SK-N-SH (cell line): ENCODE data around the gene ISLR. TPM values are rescaled to one million over a fixed set of nuclear protein-coding genes. Genes with fewer than 3 reads are reported as not detected.
A peak's percentile ranks its signal among the peaks of the same experiment; 100 is the strongest.

Experiments
- CTCF ChIA-PET: fragments of 300-600, 350-600 bp; formaldehyde crosslinking; extraction: SDS; loops from one replicate; lab custom pipeline; 2021; lab: Yijun Ruan, JAX
- POLR2A ChIA-PET: fragments of 350-600 bp; sonication (Branson Sonifier 250); formaldehyde crosslinking; extraction: SDS; loops from one replicate; lab custom pipeline; 2020; ENCODE audit warnings: antibody characterized with exemption, inconsistent platforms; lab: Yijun Ruan, JAX
- DNase-seq: peaks from one replicate; pipeline ENCODE4 v3.0.0; 2012
- H2AFZ ChIP-seq: fragments of 200-600 bp; sonication (generic); 2 replicates; pipeline ENCODE4 v1.8.1; 2016; ENCODE audit warnings: antibody characterized with exemption, mild to moderate bottlenecking, low read depth
- H3F3A ChIP-seq: fragments of 200-600 bp; sonication (generic); replicated peaks from 2 replicates; pipeline ENCODE3; 2016; ENCODE audit warnings: antibody characterized with exemption, mild to moderate bottlenecking; ENCODE audit not compliant: insufficient read depth
- H3K27ac ChIP-seq, 2 experiments: fragments of 200-500 bp in 1 of 2; fragments of 200-600 bp in 1 of 2; sonication (Bioruptor generic) in 1 of 2; sonication (generic), shearing (Covaris generic) in 1 of 2; 2 replicates each; pipeline versions ENCODE4 v1.5.1 to v1.6.1; 2014 to 2016; ENCODE audit warnings: low read depth in 2 of 2, inconsistent platforms in 1 of 2, low read length in 1 of 2, mild to moderate bottlenecking in 1 of 2, mixed read lengths in 1 of 2
- H3K27me3 ChIP-seq: fragments of 200-600 bp; sonication (generic), shearing (Covaris generic); 2 replicates; pipeline ENCODE4 v1.6.1; 2016; ENCODE audit warnings: mixed run types; ENCODE audit not compliant: insufficient read depth
- H3K36me3 ChIP-seq, 2 experiments: fragments of 200-500 bp in 1 of 2; fragments of 200-600 bp in 1 of 2; sonication (Bioruptor generic) in 1 of 2; sonication (generic) in 1 of 2; replicated peaks in 1 of 2; 2 replicates each; pipeline versions ENCODE3 to v1.5.1; 2014 to 2016; ENCODE audit warnings: low read length in 1 of 2, mild to moderate bottlenecking in 1 of 2; ENCODE audit not compliant: insufficient read depth in 2 of 2, control insufficient read depth in 1 of 2
- H3K4me1 ChIP-seq, 2 experiments: fragments of 200-500 bp in 1 of 2; fragments of 200-600 bp in 1 of 2; sonication (Bioruptor generic) in 1 of 2; sonication (generic), shearing (Covaris generic) in 1 of 2; 2 replicates each; pipeline versions ENCODE4 v1.5.1 to v1.6.1; 2014 to 2016; ENCODE audit warnings: low read depth in 1 of 2, low read length in 1 of 2, mixed run types in 1 of 2; ENCODE audit not compliant: insufficient read depth in 2 of 2, control insufficient read depth in 1 of 2
- H3K4me2 ChIP-seq: fragments of 200-600 bp; sonication (generic), shearing (Covaris generic); 2 replicates; pipeline ENCODE4 v1.6.1; 2017; ENCODE audit warnings: mixed run types
- H3K4me3 ChIP-seq, 2 experiments: fragments of 200-500 bp in 1 of 2; fragments of 200-600 bp in 1 of 2; sonication (Bioruptor generic) in 1 of 2; sonication (generic), shearing (Covaris generic) in 1 of 2; 2 replicates each; pipeline versions ENCODE4 v1.5.1 to v1.8.1; 2014 to 2016; ENCODE audit warnings: low read depth in 2 of 2, inconsistent platforms in 1 of 2, low read length in 1 of 2, mild to moderate bottlenecking in 1 of 2, mixed read lengths in 1 of 2, moderate library complexity in 1 of 2
- H3K79me2 ChIP-seq: fragments of 200-600 bp; sonication (generic); 2 replicates; pipeline ENCODE4 v1.8.1; 2017; ENCODE audit warnings: mild to moderate bottlenecking; ENCODE audit not compliant: insufficient read depth
- H3K9ac ChIP-seq: fragments of 200-600 bp; sonication (generic); 2 replicates; pipeline ENCODE4 v1.6.1; 2017; ENCODE audit warnings: mixed run types
- H3K9me2 ChIP-seq: fragments of 200-600 bp; sonication (generic); 2 replicates; pipeline ENCODE4 v1.6.1; 2017; ENCODE audit warnings: mixed run types
- H3K9me3 ChIP-seq: fragments of 200-600 bp; sonication (generic); 2 replicates; pipeline ENCODE4 v1.6.1; 2017; ENCODE audit warnings: mixed run types, mild to moderate bottlenecking, moderate library complexity
- H4K20me1 ChIP-seq: fragments of 200-600 bp; sonication (generic); 2 replicates; pipeline ENCODE4 v1.6.1; 2017; ENCODE audit warnings: mild to moderate bottlenecking, mixed run types; ENCODE audit not compliant: insufficient read depth
- FOSL2 ChIP-seq: IDR thresholded peaks from 2 replicates; pipeline ENCODE4 v1.4.0; 2012; ENCODE audit warnings: low read depth, mild to moderate bottlenecking, moderate library complexity, borderline replicate concordance
- JUND ChIP-seq: IDR thresholded peaks from 2 replicates; pipeline ENCODE4 v1.4.0; 2012
- MEF2A ChIP-seq: IDR thresholded peaks from 2 replicates; pipeline ENCODE4 v1.4.0; 2012; ENCODE audit warnings: low read depth, borderline replicate concordance
- NFIC ChIP-seq: IDR thresholded peaks from 2 replicates; pipeline ENCODE4 v1.4.0; 2012; ENCODE audit warnings: borderline replicate concordance
- RXRA ChIP-seq: IDR thresholded peaks from 2 replicates; pipeline ENCODE4 v1.4.0; 2012; ENCODE audit warnings: low read depth, mild to moderate bottlenecking, borderline replicate concordance
- TCF12 ChIP-seq: IDR thresholded peaks from 2 replicates; pipeline ENCODE4 v1.4.0; 2012
- TEAD4 ChIP-seq: IDR thresholded peaks from 2 replicates; pipeline ENCODE4 v1.4.0; 2012; ENCODE audit warnings: mild to moderate bottlenecking, borderline replicate concordance; ENCODE audit not compliant: insufficient read depth
- WGBS: methylation state at CpG from one replicate; pipeline ENCODE4 v1.1.6; 2017; ENCODE audit warnings: low lambda C conversion rate; 5-methylcytosine and 5-hydroxymethylcytosine counted together
- polyA plus RNA-seq, 3 experiments: library from polyadenylated mRNA; depleted of rRNA; stranded (reverse); fragments of >200 nt; gene quantifications; 2 replicates each; pipeline ENCODE4 v1.2.3, GENCODE V29; 2012
- small RNA-seq, 7 experiments: library from RNA; depleted of rRNA; stranded (forward); fragments of <200 nt; gene quantifications; one replicate each; pipeline ENCODE3, GENCODE V24; 2012
- TF ChIP-seq, protein P1 (sequence below): IDR thresholded peaks from 2 replicates; pipeline ENCODE4 v1.4.0; 2012; ENCODE audit warnings: low read depth, borderline replicate concordance
- TF ChIP-seq, protein P2 (sequence below): IDR thresholded peaks from 2 replicates; pipeline ENCODE4 v1.6.1; 2012; ENCODE audit warnings: mild to moderate bottlenecking, low read depth, low read length, moderate library complexity
- TF ChIP-seq, protein P3 (sequence below): fragments of 200-600 bp; sonication (generic); IDR thresholded peaks from 2 replicates; pipeline ENCODE4 v1.6.1; 2017; ENCODE audit warnings: antibody characterized with exemption, mild to moderate bottlenecking, moderate library complexity

ISLR gene
- polyA plus RNA-seq, 1 of the 3 experiments (the other 2 are of a cell fraction), result 7.3 TPM

GRCh38 chr15:74225928-74226327 is 52.4 kb downstream of the ISLR start:
- Histone ChIP-seq H3K9me3 (no peaks in the 10 kb centered on the region), H3K36me3 (no peaks in the 10 kb centered on the region), H3K9me2 (no peaks in the 10 kb centered on the region), H2AFZ (no peak overlapping the region), H3K27me3 (no peaks in the 10 kb centered on the region), H3K79me2 (no peaks in the 10 kb centered on the region), H4K20me1 (no peaks in the 10 kb centered on the region), H3K4me1 (peaks cover 48 to 97% of the 10 kb centered on the region in 2 experiments), H3F3A (peaks cover 11% of the 10 kb centered on the region), H3K9ac (no peak overlapping the region), H3K27ac (peak overlapping the region in 1 of 2 experiments; percentile 100; a peak in 2 of 4 replicates), H3K4me3 (no peak overlapping the region), H3K4me2 (no peak overlapping the region)
- CTCF ChIA-PET, result interaction anchor here (0.8 to 5.9 kb wide), 5 partner anchors 15 to 82 kb away, joined by 3 to 59 read pairs (median 4); partner anchors contain the start of gene STRA6
- no peak for TF ChIP-seq NFIC
- no peak for TF ChIP-seq JUND
- TF ChIP-seq, protein P1, sequence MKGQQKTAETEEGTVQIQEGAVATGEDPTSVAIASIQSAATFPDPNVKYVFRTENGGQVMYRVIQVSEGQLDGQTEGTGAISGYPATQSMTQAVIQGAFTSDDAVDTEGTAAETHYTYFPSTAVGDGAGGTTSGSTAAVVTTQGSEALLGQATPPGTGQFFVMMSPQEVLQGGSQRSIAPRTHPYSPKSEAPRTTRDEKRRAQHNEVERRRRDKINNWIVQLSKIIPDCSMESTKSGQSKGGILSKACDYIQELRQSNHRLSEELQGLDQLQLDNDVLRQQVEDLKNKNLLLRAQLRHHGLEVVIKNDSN, result no peak
- no peak for TF ChIP-seq FOSL2
- no peak for TF ChIP-seq TCF12
- no peak for TF ChIP-seq MEF2A
- no peak for TF ChIP-seq TEAD4
- TF ChIP-seq, protein P2, sequence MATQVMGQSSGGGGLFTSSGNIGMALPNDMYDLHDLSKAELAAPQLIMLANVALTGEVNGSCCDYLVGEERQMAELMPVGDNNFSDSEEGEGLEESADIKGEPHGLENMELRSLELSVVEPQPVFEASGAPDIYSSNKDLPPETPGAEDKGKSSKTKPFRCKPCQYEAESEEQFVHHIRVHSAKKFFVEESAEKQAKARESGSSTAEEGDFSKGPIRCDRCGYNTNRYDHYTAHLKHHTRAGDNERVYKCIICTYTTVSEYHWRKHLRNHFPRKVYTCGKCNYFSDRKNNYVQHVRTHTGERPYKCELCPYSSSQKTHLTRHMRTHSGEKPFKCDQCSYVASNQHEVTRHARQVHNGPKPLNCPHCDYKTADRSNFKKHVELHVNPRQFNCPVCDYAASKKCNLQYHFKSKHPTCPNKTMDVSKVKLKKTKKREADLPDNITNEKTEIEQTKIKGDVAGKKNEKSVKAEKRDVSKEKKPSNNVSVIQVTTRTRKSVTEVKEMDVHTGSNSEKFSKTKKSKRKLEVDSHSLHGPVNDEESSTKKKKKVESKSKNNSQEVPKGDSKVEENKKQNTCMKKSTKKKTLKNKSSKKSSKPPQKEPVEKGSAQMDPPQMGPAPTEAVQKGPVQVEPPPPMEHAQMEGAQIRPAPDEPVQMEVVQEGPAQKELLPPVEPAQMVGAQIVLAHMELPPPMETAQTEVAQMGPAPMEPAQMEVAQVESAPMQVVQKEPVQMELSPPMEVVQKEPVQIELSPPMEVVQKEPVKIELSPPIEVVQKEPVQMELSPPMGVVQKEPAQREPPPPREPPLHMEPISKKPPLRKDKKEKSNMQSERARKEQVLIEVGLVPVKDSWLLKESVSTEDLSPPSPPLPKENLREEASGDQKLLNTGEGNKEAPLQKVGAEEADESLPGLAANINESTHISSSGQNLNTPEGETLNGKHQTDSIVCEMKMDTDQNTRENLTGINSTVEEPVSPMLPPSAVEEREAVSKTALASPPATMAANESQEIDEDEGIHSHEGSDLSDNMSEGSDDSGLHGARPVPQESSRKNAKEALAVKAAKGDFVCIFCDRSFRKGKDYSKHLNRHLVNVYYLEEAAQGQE, result no peak
- no peak for TF ChIP-seq RXRA
- TF ChIP-seq, protein P3, sequence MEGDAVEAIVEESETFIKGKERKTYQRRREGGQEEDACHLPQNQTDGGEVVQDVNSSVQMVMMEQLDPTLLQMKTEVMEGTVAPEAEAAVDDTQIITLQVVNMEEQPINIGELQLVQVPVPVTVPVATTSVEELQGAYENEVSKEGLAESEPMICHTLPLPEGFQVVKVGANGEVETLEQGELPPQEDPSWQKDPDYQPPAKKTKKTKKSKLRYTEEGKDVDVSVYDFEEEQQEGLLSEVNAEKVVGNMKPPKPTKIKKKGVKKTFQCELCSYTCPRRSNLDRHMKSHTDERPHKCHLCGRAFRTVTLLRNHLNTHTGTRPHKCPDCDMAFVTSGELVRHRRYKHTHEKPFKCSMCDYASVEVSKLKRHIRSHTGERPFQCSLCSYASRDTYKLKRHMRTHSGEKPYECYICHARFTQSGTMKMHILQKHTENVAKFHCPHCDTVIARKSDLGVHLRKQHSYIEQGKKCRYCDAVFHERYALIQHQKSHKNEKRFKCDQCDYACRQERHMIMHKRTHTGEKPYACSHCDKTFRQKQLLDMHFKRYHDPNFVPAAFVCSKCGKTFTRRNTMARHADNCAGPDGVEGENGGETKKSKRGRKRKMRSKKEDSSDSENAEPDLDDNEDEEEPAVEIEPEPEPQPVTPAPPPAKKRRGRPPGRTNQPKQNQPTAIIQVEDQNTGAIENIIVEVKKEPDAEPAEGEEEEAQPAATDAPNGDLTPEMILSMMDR, result no peak
- WGBS, result 83% methylated on average over 2 of the region's 5 CpGs
- DNase-seq, result no peak
- POLR2A ChIA-PET, result no interaction called here

Small RNA genes lying within 50 kb of the gene (small RNA-seq; reads per million reads assigned to genes)
- 0 reads per million in 7 experiments for gene RF00017

Other genes with a start within 250 kb of the ISLR start
- 37.5 and 50.3 TPM in 2 replicates for gene LOXL1, start 247.2 kb upstream of the ISLR start, polyA plus RNA-seq (2012; rRNA removed)
- gene STOML1, start 181.4 kb upstream of the ISLR start, polyA plus RNA-seq (2012; rRNA removed), result 19.1 and 20.4 TPM in 2 replicates
- gene PML, start 179.0 kb upstream of the ISLR start, polyA plus RNA-seq (2012; rRNA removed), result 14.0 and 18.4 TPM in 2 replicates
- not detected in 2 replicates for gene GOLGA6A, start 91.2 kb upstream of the ISLR start, polyA plus RNA-seq (2012; rRNA removed)
- 0.56 and 0.58 TPM in 2 replicates for gene ISLR2, start 43.1 kb upstream of the ISLR start, polyA plus RNA-seq (2012; rRNA removed)
- 27.9 and 31.0 TPM in 2 replicates for gene STRA6, start 29.1 kb downstream of the ISLR start, polyA plus RNA-seq (2012; rRNA removed)
- 3.3 and 4.0 TPM in 2 replicates for gene CCDC33, start 62.6 kb downstream of the ISLR start, polyA plus RNA-seq (2012; rRNA removed)
- 0.08 TPM in 1 of 2 replicates, not detected in the other for gene CYP11A1, start 193.9 kb downstream of the ISLR start, polyA plus RNA-seq (2012; rRNA removed)